ENCODE data around the gene PDIA2. TPM values are rescaled to one million over a fixed set of nuclear protein-coding genes. Genes with fewer than 3 reads are reported as not detected.

Gene PDIA2
- total and polyA plus RNA-seq, 8 donors, result 32.3 to 932 (median 118) TPM; not detected in 1

GRCh38 chr16:314795-315299, 31.9 kb downstream of the PDIA2 start:
- DNase-seq, result no peak
- TF ChIP-seq CTCF (IDR thresholded peaks at IDR 0.05), result no peak
- H3K4me1 ChIP-seq, result no peaks in the 10 kb centered on the region
- H3K4me3 ChIP-seq, result no peak overlapping the region
- peaks cover 30 to 75% (median 55%) of the 10 kb centered on the region in 4 donors for H3K36me3 ChIP-seq
- no peaks in the 10 kb centered on the region for H3K9me3 ChIP-seq
- WGBS, 5 donors, result 76 to 82% (median 76%) methylated on average over 14 of the region's 14 CpGs
- no peaks in the 10 kb centered on the region for H3K27me3 ChIP-seq
- H3K27ac ChIP-seq, result no peak overlapping the region
- intact Hi-C loops (cut with DNase I; ENCODE audit: low total_unique reads), result no loop called here

- Histone ChIP-seq H3K27ac (no peak overlapping the region), H3K27me3 (no peaks in the 10 kb centered on the region), H3K9me3 (no peaks in the 10 kb centered on the region), H3K4me3 (no peak overlapping the region), H3K36me3 (peaks cover 24 to 56% (median 47%) of the 10 kb centered on the region in 4 donors), H3K4me1 (peaks cover 0 to 8% (median 3%) of the 10 kb centered on the region in 4 donors)
- no peak for TF ChIP-seq CTCF (IDR thresholded peaks at IDR 0.05)
- no peak for TF ChIP-seq POLR2AphosphoS5 (IDR thresholded peaks at IDR 0.05)
- no peak for TF ChIP-seq POLR2A (IDR thresholded peaks at IDR 0.05)
- TF ChIP-seq EP300 (IDR thresholded peaks at IDR 0.05), result no peak
- intact Hi-C loops (cut with DNase I; ENCODE audit: low total_unique reads), result no loop called here
- 85 to 92% (median 92%) methylated on average over 9 to 19 of the region's 19 CpGs for WGBS, 5 donors
- no peak for DNase-seq
Measured at GRCh38 chr16:316741-317464, 33.9 kb downstream of the PDIA2 start.

GRCh38 chr16:317583-317982, 34.6 kb downstream of the PDIA2 start:
- intact Hi-C loops (cut with DNase I; ENCODE audit: low total_unique reads), result no loop called here
- Histone ChIP-seq H3K27me3 (no peaks in the 10 kb centered on the region), H3K9me3 (no peaks in the 10 kb centered on the region), H3K4me3 (no peak overlapping the region), H3K27ac (no peak overlapping the region), H3K36me3 (peaks cover 22 to 49% (median 42%) of the 10 kb centered on the region in 4 donors), H3K4me1 (peaks cover 0 to 8% (median 3%) of the 10 kb centered on the region in 4 donors)
- WGBS, 5 donors, result 92 to 100% (median 94%) methylated on average over 5 of the region's 5 CpGs
- no peak for DNase-seq
- TF ChIP-seq EP300 (IDR thresholded peaks at IDR 0.05), result no peak
- TF ChIP-seq CTCF (IDR thresholded peaks at IDR 0.05), result no peak
- TF ChIP-seq POLR2A (IDR thresholded peaks at IDR 0.05), result no peak
- no peak for TF ChIP-seq POLR2AphosphoS5 (IDR thresholded peaks at IDR 0.05)

- TF ChIP-seq POLR2AphosphoS5 (IDR thresholded peaks at IDR 0.05), result no peak
- TF ChIP-seq EP300 (IDR thresholded peaks at IDR 0.05), result no peak
- TF ChIP-seq POLR2A (IDR thresholded peaks at IDR 0.05), result no peak
- no peak for TF ChIP-seq CTCF (IDR thresholded peaks at IDR 0.05)
- WGBS, 5 donors, result 86 to 95% (median 91%) methylated on average over 18 to 22 of the region's 22 CpGs
- DNase-seq, result no peak
Measured at GRCh38 chr16:318628-319027, 35.7 kb downstream of the PDIA2 start.

More at GRCh38 chr16:318628-319027, 35.7 kb downstream of the PDIA2 start:
- H3K4me3 ChIP-seq, result no peak overlapping the region
- intact Hi-C loops (cut with DNase I; ENCODE audit: low total_unique reads), result no loop called here
- no peak overlapping the region for H3K27ac ChIP-seq
- no peaks in the 10 kb centered on the region for H3K27me3 ChIP-seq
- peaks cover 0 to 8% (median 3%) of the 10 kb centered on the region in 4 donors for H3K4me1 ChIP-seq
- H3K9me3 ChIP-seq, result no peaks in the 10 kb centered on the region
- peaks cover 15 to 39% (median 32%) of the 10 kb centered on the region in 4 donors for H3K36me3 ChIP-seq
